CD14-positive monocyte (primary cell): Measurements from ENCODE around the gene YWHAQ. TPM values are rescaled to one million over a fixed set of nuclear protein-coding genes. Genes with fewer than 3 reads are reported as not detected.

ENCODE experiments used
- DNase-seq, 3 donors: peaks; one replicate each; pipeline ENCODE4 v3.0.0-alpha.2; 2011 to 2022
- H2AFZ ChIP-seq: 2 replicates; pipeline ENCODE4 v1.6.0; 2012; ENCODE audit warnings: mild to moderate bottlenecking, low read depth, low read length, inconsistent platforms; ENCODE audit not compliant: insufficient read depth, poor library complexity, severe bottlenecking
- H3K27ac ChIP-seq, 2 donors: 1 replicate in 1 of 2; 2 replicates in 1 of 2; pipeline ENCODE4 v1.5.1; 2012 to 2013; ENCODE audit warnings: low read length in 2 of 2, control low read depth in 1 of 2, inconsistent platforms in 1 of 2, low read depth in 1 of 2, mild to moderate bottlenecking in 1 of 2
- H3K27me3 ChIP-seq, 2 donors: one replicate each; pipeline versions ENCODE4 v1.6.0 to v1.6.1; 2011 to 2013; ENCODE audit warnings: low read length in 2 of 2; ENCODE audit not compliant: control insufficient read depth in 2 of 2, insufficient read depth in 2 of 2
- H3K36me3 ChIP-seq, 2 donors: replicated peaks in 1 of 2; 1 replicate in 1 of 2; 2 replicates in 1 of 2; pipeline versions ENCODE4 v1.5.1 to v1.6.1; 2012 to 2013; ENCODE audit warnings: low read length in 2 of 2, control low read depth in 1 of 2, inconsistent platforms in 1 of 2, mild to moderate bottlenecking in 1 of 2; ENCODE audit not compliant: insufficient read depth in 2 of 2, control insufficient read depth in 1 of 2
- H3K4me1 ChIP-seq, 2 donors: 1 replicate in 1 of 2; 2 replicates in 1 of 2; pipeline versions ENCODE4 v1.5.1 to v1.6.1; 2012 to 2013; ENCODE audit warnings: low read length in 2 of 2, control low read depth in 1 of 2, inconsistent platforms in 1 of 2, mild to moderate bottlenecking in 1 of 2, moderate library complexity in 1 of 2; ENCODE audit not compliant: insufficient read depth in 2 of 2, control insufficient read depth in 1 of 2
- H3K4me2 ChIP-seq: replicated peaks from 2 replicates; pipeline ENCODE3; 2012; ENCODE audit warnings: low read length, moderate library complexity, mild to moderate bottlenecking; ENCODE audit not compliant: poor library complexity, severe bottlenecking; ENCODE audit errors: extremely low read depth
- H3K4me3 ChIP-seq, 3 experiments: fragments of 200-600 bp in 1 of 3; sonication (generic) in 1 of 3; replicated peaks in 1 of 3; 1 replicate in 2 of 3; 2 replicates in 1 of 3; pipeline ENCODE4 v1.5.1; 2011 to 2013; ENCODE audit warnings: low read length in 3 of 3, mild to moderate bottlenecking in 3 of 3, control low read depth in 2 of 3, low read depth in 2 of 3, inconsistent platforms in 1 of 3, moderate library complexity in 1 of 3
- H3K79me2 ChIP-seq: 2 replicates; pipeline ENCODE4 v1.6.0; 2012; ENCODE audit warnings: mild to moderate bottlenecking, control low read depth, inconsistent platforms, low read length, moderate library complexity; ENCODE audit not compliant: insufficient read depth
- H3K9ac ChIP-seq: 2 replicates; pipeline ENCODE4 v1.6.0; 2017; ENCODE audit warnings: low read length, mild to moderate bottlenecking; ENCODE audit not compliant: insufficient read depth, poor library complexity, severe bottlenecking
- H3K9me3 ChIP-seq, 2 donors: replicated peaks in 1 of 2; 1 replicate in 1 of 2; 2 replicates in 1 of 2; pipeline versions ENCODE4 v1.5.1 to v1.6.1; 2012 to 2013; ENCODE audit warnings: low read length in 2 of 2, control low read depth in 1 of 2; ENCODE audit not compliant: control insufficient read depth in 1 of 2, insufficient read depth in 1 of 2
- H4K20me1 ChIP-seq: 2 replicates; pipeline ENCODE4 v1.6.0; 2012; ENCODE audit warnings: mild to moderate bottlenecking, low read length, control low read depth, moderate library complexity; ENCODE audit not compliant: insufficient read depth
- H3K27ac Mint-ChIP-seq, 7 donors: one replicate each; pipeline ENCODE4 v1.8.0; 2020; ENCODE audit warnings: mild to moderate bottlenecking in 7 of 7, mixed read lengths in 7 of 7, moderate library complexity in 6 of 7, inconsistent platforms in 2 of 7
- H3K27me3 Mint-ChIP-seq, 3 donors: one replicate each; pipeline ENCODE4 v1.8.0; 2021 to 2022; ENCODE audit warnings: low read depth in 3 of 3, mild to moderate bottlenecking in 3 of 3, mixed read lengths in 3 of 3, moderate library complexity in 3 of 3, inconsistent platforms in 1 of 3
- H3K36me3 Mint-ChIP-seq, 2 donors: one replicate each; pipeline ENCODE4 v1.8.0; 2020; ENCODE audit warnings: mixed read lengths in 2 of 2, inconsistent platforms in 1 of 2, mild to moderate bottlenecking in 1 of 2
- H3K4me1 Mint-ChIP-seq: one replicate; pipeline ENCODE4 v1.8.0; 2020; ENCODE audit warnings: mild to moderate bottlenecking, mixed read lengths
- H3K4me3 Mint-ChIP-seq, 2 donors: one replicate each; pipeline ENCODE4 v1.8.0; 2020; ENCODE audit warnings: mild to moderate bottlenecking in 2 of 2, mixed read lengths in 2 of 2, moderate library complexity in 1 of 2
- H3K9me3 Mint-ChIP-seq, 7 donors: one replicate each; pipeline ENCODE4 v1.8.0; 2020 to 2022; ENCODE audit warnings: mixed read lengths in 7 of 7, mild to moderate bottlenecking in 6 of 7, moderate library complexity in 6 of 7, inconsistent platforms in 2 of 7
- WGBS: methylation state at CpG from one replicate; pipeline ENCODE4 v1.1.5; 2013; ENCODE audit warnings: missing lambda C conversion rate; ENCODE audit not compliant: insufficient coverage; 5-methylcytosine and 5-hydroxymethylcytosine counted together
- intact Hi-C, 2 donors: fragments of 100-400 bp; cut with micrococcal nuclease; formaldehyde crosslinking; loops; one replicate each; pipeline versions ENCODE4 v1.15.0 to v1.15.1; 2023
- polyA plus RNA-seq, 3 donors: library from polyadenylated mRNA; depleted of rRNA in 1 of 3; unstranded in 2 of 3; stranded (reverse) in 1 of 3; fragments of 300-500 nt in 2 of 3; fragments of >200 nt in 1 of 3; fragmentation: Illumina TruSeq in 2 of 3; gene quantifications; 1 replicate in 2 of 3; 2 replicates in 1 of 3; pipeline ENCODE4 v1.2.3, GENCODE V29; 2012 to 2021
- TF ChIP-seq, protein P1 (sequence below): fragments of 200-600 bp; IDR thresholded peaks from one replicate; pipeline ENCODE4 v1.8.0; 2022; ENCODE audit warnings: antibody characterized with exemption, mild to moderate bottlenecking

YWHAQ gene
- polyA plus RNA-seq, 3 donors, result 60.9 to 173 (median 165) TPM

DNA sequence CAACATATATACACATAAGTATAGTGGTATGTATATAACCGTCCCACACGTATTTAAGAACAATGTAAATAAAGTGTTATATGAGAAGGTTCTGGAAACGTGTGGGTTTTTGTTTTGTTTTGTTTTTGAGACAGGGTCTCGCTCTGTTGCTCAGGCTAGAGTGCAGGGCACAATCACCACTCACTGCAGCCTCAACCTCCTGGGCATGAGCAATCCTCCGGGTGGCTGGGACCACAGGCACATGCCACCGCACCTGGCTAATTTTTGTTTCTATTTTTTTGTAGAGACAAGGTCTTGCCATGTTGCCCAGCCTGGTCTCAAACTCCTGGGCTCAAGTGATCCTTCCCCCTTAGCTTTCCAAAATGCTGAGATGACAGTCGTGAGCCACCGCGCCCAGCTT is 81.4 kb downstream of the YWHAQ start:
- H3K9me3 Mint-ChIP-seq, result no peaks in the 10 kb centered on the region
- Histone ChIP-seq H3K27ac (peak overlapping the region in 1 of 2 donors; percentile 99), H3K9me3 (no peaks in the 10 kb centered on the region), H3K4me2 (no peak overlapping the region), H3K4me1 (peaks cover 69 to 82% of the 10 kb centered on the region in 2 donors), H2AFZ (no peak overlapping the region), H3K27me3 (no peaks in the 10 kb centered on the region), H3K4me3 (no peak overlapping the region), H3K9ac (no peak overlapping the region), H4K20me1 (peaks cover 35% of the 10 kb centered on the region), H3K79me2 (peaks cover 96% of the 10 kb centered on the region), H3K36me3 (no peaks in the 10 kb centered on the region)
- no peak for DNase-seq
- TF ChIP-seq, protein P1, sequence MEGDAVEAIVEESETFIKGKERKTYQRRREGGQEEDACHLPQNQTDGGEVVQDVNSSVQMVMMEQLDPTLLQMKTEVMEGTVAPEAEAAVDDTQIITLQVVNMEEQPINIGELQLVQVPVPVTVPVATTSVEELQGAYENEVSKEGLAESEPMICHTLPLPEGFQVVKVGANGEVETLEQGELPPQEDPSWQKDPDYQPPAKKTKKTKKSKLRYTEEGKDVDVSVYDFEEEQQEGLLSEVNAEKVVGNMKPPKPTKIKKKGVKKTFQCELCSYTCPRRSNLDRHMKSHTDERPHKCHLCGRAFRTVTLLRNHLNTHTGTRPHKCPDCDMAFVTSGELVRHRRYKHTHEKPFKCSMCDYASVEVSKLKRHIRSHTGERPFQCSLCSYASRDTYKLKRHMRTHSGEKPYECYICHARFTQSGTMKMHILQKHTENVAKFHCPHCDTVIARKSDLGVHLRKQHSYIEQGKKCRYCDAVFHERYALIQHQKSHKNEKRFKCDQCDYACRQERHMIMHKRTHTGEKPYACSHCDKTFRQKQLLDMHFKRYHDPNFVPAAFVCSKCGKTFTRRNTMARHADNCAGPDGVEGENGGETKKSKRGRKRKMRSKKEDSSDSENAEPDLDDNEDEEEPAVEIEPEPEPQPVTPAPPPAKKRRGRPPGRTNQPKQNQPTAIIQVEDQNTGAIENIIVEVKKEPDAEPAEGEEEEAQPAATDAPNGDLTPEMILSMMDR, result no peak
- WGBS, result 97% methylated on average over 4 of the region's 9 CpGs
- H3K27me3 Mint-ChIP-seq, result peaks cover 0 to 2% (median 0%) of the 10 kb centered on the region in 3 donors
- peak overlapping the region in 6 of 7 donors; percentile 73 to 100 (median 88) for H3K27ac Mint-ChIP-seq
- intact Hi-C loops, result no loop called here
- H3K4me3 Mint-ChIP-seq, result no peak overlapping the region
- peaks cover 72% of the 10 kb centered on the region for H3K4me1 Mint-ChIP-seq
- peaks cover 15 to 21% of the 10 kb centered on the region in 2 donors for H3K36me3 Mint-ChIP-seq

DNA sequence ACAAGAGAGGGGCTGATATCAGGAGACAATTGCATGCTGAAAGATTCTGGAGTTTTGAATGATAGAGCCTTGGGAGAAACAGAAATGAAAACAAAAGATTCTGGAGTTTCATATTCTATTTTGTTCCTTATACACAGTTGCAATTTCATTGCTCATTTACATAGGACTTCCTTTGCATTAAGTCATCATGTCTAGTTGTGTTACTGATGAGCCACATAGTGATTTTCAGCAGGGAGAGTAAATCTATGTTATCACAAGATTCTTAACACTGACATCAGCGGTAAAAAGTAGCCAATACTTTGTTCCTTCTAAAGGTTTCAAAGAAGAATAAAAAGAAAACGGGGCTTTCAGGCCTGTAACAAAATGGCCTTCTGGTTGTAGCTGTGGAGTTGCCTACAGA is 82.3 kb downstream of the YWHAQ start:
- H4K20me1 ChIP-seq, result peaks cover 41% of the 10 kb centered on the region
- H3K9me3 ChIP-seq, result no peaks in the 10 kb centered on the region
- no peak overlapping the region for H2AFZ ChIP-seq
- H3K9ac ChIP-seq, result no peak overlapping the region
- intact Hi-C loops, result no loop called here
- peaks cover 96% of the 10 kb centered on the region for H3K79me2 ChIP-seq
- no peaks in the 10 kb centered on the region for H3K36me3 ChIP-seq
- peak overlapping the region; percentile 57 to 76 for H3K27ac ChIP-seq
- peaks cover 67 to 82% of the 10 kb centered on the region in 2 donors for H3K4me1 ChIP-seq
- Mint-ChIP-seq H3K27ac (peak overlapping the region; percentile 93 to 100 (median 96)), H3K36me3 (peaks cover 14 to 15% of the 10 kb centered on the region in 2 donors), H3K27me3 (peaks cover 0 to 2% (median 0%) of the 10 kb centered on the region in 3 donors), H3K9me3 (no peaks in the 10 kb centered on the region), H3K4me3 (peak overlapping the region; percentile 68 to 89), H3K4me1 (peaks cover 72% of the 10 kb centered on the region)
- peak; percentile 58 to 85 (median 78) for DNase-seq
- H3K4me3 ChIP-seq, result peak overlapping the region in 2 of 3 experiments; percentile 36 to 63
- H3K4me2 ChIP-seq, result peak overlapping the region; percentile 74
- WGBS, result no CpG with 5 or more reads among the region's 2 CpGs
- no peaks in the 10 kb centered on the region for H3K27me3 ChIP-seq
- TF ChIP-seq, protein P1, result no peak
